HCT116 (cell line): Measurements from ENCODE around the gene METTL26. TPM values are rescaled to one million over a fixed set of nuclear protein-coding genes. Genes with fewer than 3 reads are reported as not detected.

ENCODE experiments used
- ATAC-seq: fragments of 200-7000 bp; cut with Tn5 transposase; 2 replicates; pipeline ENCODE4 v1.9.1; 2020; ENCODE audit warnings: mild to moderate bottlenecking, moderate library complexity
- BruUV-seq: library from RNA; stranded (reverse); fragments of 400-500 nt; replicated peaks from 2 replicates; lab custom pipeline; 2021; lab: Mats Ljungman, UMichigan
- CTCF ChIA-PET: fragments of 300-600 bp; sonication (Branson Sonifier 250); formaldehyde crosslinking; loops from one replicate; lab custom pipeline; 2021; ENCODE audit warnings: antibody characterized with exemption; lab: Charles Lee
- POLR2A ChIA-PET: fragments of 300-600, 350-600 bp; sonication (Branson Sonifier 250); formaldehyde crosslinking; loops from one replicate; lab custom pipeline; 2021; ENCODE audit warnings: antibody characterized with exemption; lab: Charles Lee
- RAD21 ChIA-PET, 2 experiments: fragments of 300-600 bp; sonication (Branson Sonifier 250); formaldehyde crosslinking; loops; one replicate each; lab custom pipeline; 2023; ENCODE audit warnings: low total read pairs in 2 of 2; ENCODE audit not compliant: uncharacterized antibody in 2 of 2, unreplicated experiment in 2 of 2, low non-redundant PET in 1 of 2; lab: Charles Lee
- DNase-seq: peaks from one replicate; pipeline ENCODE4 v3.0.0-alpha.2; 2010; ENCODE audit warnings: low read depth, low spot score
- H2AFZ ChIP-seq: fragments of 200-600 bp; shearing (Covaris generic), sonication (generic); 2 replicates; pipeline ENCODE4 v1.6.1; 2017; ENCODE audit warnings: low read depth, mixed run types, mixed read lengths, antibody characterized with exemption, low read length; ENCODE audit not compliant: poor library complexity, severe bottlenecking
- H3K27ac ChIP-seq: 2 replicates; pipeline ENCODE4 v1.5.1; 2012; ENCODE audit warnings: low read depth, low read length
- H3K27me3 ChIP-seq: fragments of 200-600 bp; sonication (generic); 2 replicates; pipeline ENCODE4 v1.6.1; 2016; ENCODE audit warnings: mixed run types, low read length, mixed read lengths; ENCODE audit not compliant: insufficient read depth
- H3K36me3 ChIP-seq, 2 experiments: fragments of 200-500 bp in 1 of 2; fragments of 200-600 bp in 1 of 2; sonication (Bioruptor generic) in 1 of 2; sonication (generic) in 1 of 2; 2 replicates each; pipeline versions ENCODE4 v1.5.1 to v1.6.1; 2014 to 2016; ENCODE audit warnings: low read length in 2 of 2, inconsistent platforms in 1 of 2, mixed read lengths in 1 of 2, mixed run types in 1 of 2; ENCODE audit not compliant: insufficient read depth in 2 of 2, control insufficient read depth in 1 of 2
- H3K4me1 ChIP-seq, 2 experiments: fragments of 200-600 bp in 1 of 2; sonication (generic) in 1 of 2; 2 replicates each; pipeline versions ENCODE4 v1.5.1 to v1.6.1; 2012 to 2017; ENCODE audit warnings: low read length in 2 of 2, inconsistent platforms in 1 of 2, mild to moderate bottlenecking in 1 of 2, mixed read lengths in 1 of 2, mixed run types in 1 of 2, moderate library complexity in 1 of 2; ENCODE audit not compliant: insufficient read depth in 2 of 2, control insufficient read depth in 1 of 2
- H3K4me2 ChIP-seq: fragments of 200-600 bp; sonication (generic); 2 replicates; pipeline ENCODE4 v1.6.1; 2017; ENCODE audit warnings: mixed run types, low read length, mixed read lengths
- H3K4me3 ChIP-seq, 2 experiments: fragments of 200-600 bp in 1 of 2; sonication (generic) in 1 of 2; replicated peaks in 1 of 2; 2 replicates each; pipeline ENCODE4 v1.5.1; 2011 to 2016; ENCODE audit warnings: low read length in 2 of 2, control low read depth in 1 of 2, low read depth in 1 of 2, mild to moderate bottlenecking in 1 of 2, mixed read lengths in 1 of 2, mixed run types in 1 of 2
- H3K79me2 ChIP-seq: fragments of 200-600 bp; sonication (generic); 2 replicates; pipeline ENCODE4 v1.6.1; 2017; ENCODE audit warnings: mild to moderate bottlenecking, mixed run types, low read length, moderate library complexity, mixed read lengths; ENCODE audit not compliant: insufficient read depth
- H3K9ac ChIP-seq: fragments of 200-600 bp; sonication (generic); 2 replicates; pipeline ENCODE4 v1.6.1; 2016; ENCODE audit warnings: low read length, mixed read lengths
- H3K9me2 ChIP-seq: fragments of 200-600 bp; sonication (generic), shearing (Covaris generic); 2 replicates; pipeline ENCODE4 v1.6.1; 2017; ENCODE audit warnings: mixed run types, mild to moderate bottlenecking, moderate library complexity; ENCODE audit not compliant: insufficient read depth
- H3K9me3 ChIP-seq, 2 experiments: fragments of 200-500 bp in 1 of 2; fragments of 200-600 bp in 1 of 2; sonication (Bioruptor generic) in 1 of 2; sonication (generic) in 1 of 2; 2 replicates each; pipeline ENCODE4 v1.6.1; 2014 to 2017; ENCODE audit warnings: low read length in 2 of 2, mixed read lengths in 2 of 2, inconsistent platforms in 1 of 2, low read depth in 1 of 2, mild to moderate bottlenecking in 1 of 2, mixed run types in 1 of 2, moderate library complexity in 1 of 2; ENCODE audit not compliant: control insufficient read depth in 1 of 2, insufficient read depth in 1 of 2
- H4K20me1 ChIP-seq: fragments of 200-600 bp; sonication (generic), shearing (Covaris generic); 2 replicates; pipeline ENCODE4 v1.6.1; 2017; ENCODE audit warnings: mixed run types, mild to moderate bottlenecking, moderate library complexity; ENCODE audit not compliant: insufficient read depth
- ELF1 ChIP-seq: IDR thresholded peaks from 2 replicates; pipeline ENCODE4 v1.6.1; 2012; ENCODE audit warnings: low read depth, borderline replicate concordance
- EZH2phosphoT487 ChIP-seq: fragments of 200-600 bp; IDR thresholded peaks from 2 replicates; pipeline ENCODE4 v1.6.1; 2018; ENCODE audit warnings: antibody characterized with exemption, borderline replicate concordance
- POLR2AphosphoS5 ChIP-seq: IDR thresholded peaks from 2 replicates; pipeline ENCODE4 v1.6.1; 2011; ENCODE audit warnings: mild to moderate bottlenecking, low read depth, low read length, moderate library complexity
- RAD21 ChIP-seq: IDR thresholded peaks from 2 replicates; pipeline ENCODE4 v1.6.1; 2012; ENCODE audit warnings: low read depth, mild to moderate bottlenecking
- TCF7L2 ChIP-seq: IDR thresholded peaks from 2 replicates; pipeline ENCODE4 v1.7.0; 2011; ENCODE audit warnings: borderline replicate concordance, inconsistent platforms; ENCODE audit not compliant: insufficient read depth, insufficient read length; ENCODE audit errors: extremely low read depth
- intact Hi-C: fragments of 100-400 bp; cut with micrococcal nuclease; formaldehyde crosslinking; loops from 2 replicates; pipeline ENCODE4 v1.10.0; 2022
- total RNA-seq: library from RNA; stranded (reverse); gene quantifications from one replicate; pipeline ENCODE4 v1.2.1, GENCODE V29; 2021; ENCODE audit not compliant: unreplicated experiment
- TF ChIP-seq, protein P1 (sequence below), 3 experiments: fragments of 200-600 bp in 1 of 3; sonication (generic) in 1 of 3; IDR thresholded peaks in 2 of 3; conservative IDR thresholded peaks in 1 of 3; 2 replicates each; pipeline ENCODE4 v1.5.1; 2012 to 2017; ENCODE audit warnings: low read depth in 2 of 3, low read length in 2 of 3, antibody characterized with exemption in 1 of 3, borderline replicate concordance in 1 of 3, control low read depth in 1 of 3, mild to moderate bottlenecking in 1 of 3, mixed read lengths in 1 of 3, mixed run types in 1 of 3, moderate library complexity in 1 of 3; ENCODE audit not compliant: insufficient read depth in 1 of 3
- TF ChIP-seq, protein P2 (sequence below): IDR thresholded peaks from 2 replicates; pipeline ENCODE4 v1.6.1; 2012; ENCODE audit warnings: low read depth

METTL26 gene
- total RNA-seq, 1 experiment from 2014 or later = 85.7 TPM

DNA sequence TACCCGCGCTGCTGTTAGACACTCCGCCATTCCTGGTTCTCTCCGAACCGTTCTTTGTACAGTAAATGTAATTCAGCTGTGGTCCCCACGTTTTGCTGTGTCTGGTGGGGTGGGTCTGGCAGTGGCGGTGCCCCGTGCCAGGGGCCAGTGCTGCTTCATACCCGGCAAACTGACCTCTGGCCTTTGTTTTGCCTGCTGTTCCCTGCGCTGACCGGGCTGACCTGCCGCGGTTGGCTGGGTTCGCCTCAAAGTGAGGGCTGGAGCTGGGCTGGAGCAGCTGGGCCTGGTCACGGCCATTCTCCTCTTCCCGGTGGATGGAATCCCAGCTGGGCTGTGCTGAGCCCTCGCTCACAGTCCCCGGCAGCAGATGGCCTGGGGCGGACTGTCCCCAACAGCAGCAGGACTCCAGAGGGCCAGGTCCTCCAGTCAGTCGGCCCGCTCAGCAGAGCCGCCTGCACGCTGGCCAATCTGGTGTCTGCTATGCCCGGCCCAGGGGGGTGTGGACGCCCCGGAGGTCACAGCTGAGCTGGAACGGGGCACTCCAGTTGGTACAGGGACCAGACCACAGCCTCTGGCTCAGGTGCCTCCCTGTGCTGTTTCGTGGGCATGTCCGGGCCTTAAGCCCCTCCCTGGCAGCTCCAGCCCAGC, 6.8 kb downstream of the METTL26 start (continued):
- TF ChIP-seq, protein P1, sequence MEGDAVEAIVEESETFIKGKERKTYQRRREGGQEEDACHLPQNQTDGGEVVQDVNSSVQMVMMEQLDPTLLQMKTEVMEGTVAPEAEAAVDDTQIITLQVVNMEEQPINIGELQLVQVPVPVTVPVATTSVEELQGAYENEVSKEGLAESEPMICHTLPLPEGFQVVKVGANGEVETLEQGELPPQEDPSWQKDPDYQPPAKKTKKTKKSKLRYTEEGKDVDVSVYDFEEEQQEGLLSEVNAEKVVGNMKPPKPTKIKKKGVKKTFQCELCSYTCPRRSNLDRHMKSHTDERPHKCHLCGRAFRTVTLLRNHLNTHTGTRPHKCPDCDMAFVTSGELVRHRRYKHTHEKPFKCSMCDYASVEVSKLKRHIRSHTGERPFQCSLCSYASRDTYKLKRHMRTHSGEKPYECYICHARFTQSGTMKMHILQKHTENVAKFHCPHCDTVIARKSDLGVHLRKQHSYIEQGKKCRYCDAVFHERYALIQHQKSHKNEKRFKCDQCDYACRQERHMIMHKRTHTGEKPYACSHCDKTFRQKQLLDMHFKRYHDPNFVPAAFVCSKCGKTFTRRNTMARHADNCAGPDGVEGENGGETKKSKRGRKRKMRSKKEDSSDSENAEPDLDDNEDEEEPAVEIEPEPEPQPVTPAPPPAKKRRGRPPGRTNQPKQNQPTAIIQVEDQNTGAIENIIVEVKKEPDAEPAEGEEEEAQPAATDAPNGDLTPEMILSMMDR (IDR thresholded peaks at IDR 0.05 in 2 of 3, conservative IDR thresholded peaks at IDR 0.05 in 1 of 3; ENCODE audit: borderline replicate concordance in 1 of 3, insufficient read depth in 1 of 3, low read depth in 2 of 3, low read length in 2 of 3) = no peak

DNA sequence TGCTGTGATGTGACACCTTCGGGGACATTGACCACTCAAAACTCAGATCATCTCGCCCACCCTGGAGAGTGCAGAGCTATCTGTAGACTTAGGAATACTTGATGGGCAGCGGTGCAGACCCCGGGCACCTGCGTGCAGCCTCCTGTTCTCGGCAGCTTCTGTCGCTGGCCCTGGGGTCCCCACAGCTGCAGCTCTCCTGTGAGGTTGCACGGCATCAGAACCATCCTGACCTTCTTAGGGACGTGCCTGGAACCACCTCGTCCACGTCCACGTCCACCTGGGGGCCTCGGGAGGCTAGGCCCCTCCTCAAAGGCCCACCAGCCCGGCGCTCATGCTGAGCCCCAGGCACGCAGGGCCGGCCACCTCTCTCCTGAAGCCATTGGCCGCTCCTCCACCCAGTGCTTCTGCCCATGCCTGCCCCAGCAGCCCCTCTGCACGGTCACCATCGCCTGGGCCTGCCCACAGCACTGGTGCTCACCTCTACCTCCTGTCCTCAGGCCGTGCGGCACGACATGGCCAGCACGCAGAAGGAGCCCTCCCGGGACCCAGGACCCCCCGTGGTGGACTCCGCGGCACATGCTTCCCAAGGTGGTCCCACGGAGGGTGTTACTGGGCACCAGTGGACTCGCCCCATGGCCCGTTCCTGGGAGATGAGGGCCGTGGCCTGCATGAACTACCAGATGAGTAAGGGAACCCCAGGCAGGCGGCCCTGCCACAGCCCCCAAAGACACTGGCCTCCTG, 7.6 kb downstream of the METTL26 start:
- ChIA-PET CTCF (no interaction called here), POLR2A (no interaction called here), RAD21 (interaction anchor here in 1 of 2 experiments (0.9 kb wide), 1 partner anchor 40 kb away, joined by 3 read pairs; no protein-coding TSS in a partner anchor)

More for the DNA sequence above, 7.6 kb downstream of the METTL26 start:
- H3K36me3 ChIP-seq = no peaks in the 10 kb centered on the region
- BruUV-seq = no TSS peak
- H3K27ac ChIP-seq = peak overlapping the region; percentile 83; the same call in 1 of the 2 replicates
- H3K9me2 ChIP-seq = no peaks in the 10 kb centered on the region
- no peak for ATAC-seq
- H3K27me3 ChIP-seq = no peaks in the 10 kb centered on the region
- H3K4me1 ChIP-seq = peaks cover 29 to 44% of the 10 kb centered on the region in 2 experiments
- TF ChIP-seq POLR2AphosphoS5 (0 out of 2 replicates have a peak, but pooled peaks have one; percentile 11), EZH2phosphoT487 (no peak), ELF1 (no peak), RAD21 (no peak), TCF7L2 (no peak)
- TF ChIP-seq, protein P2, sequence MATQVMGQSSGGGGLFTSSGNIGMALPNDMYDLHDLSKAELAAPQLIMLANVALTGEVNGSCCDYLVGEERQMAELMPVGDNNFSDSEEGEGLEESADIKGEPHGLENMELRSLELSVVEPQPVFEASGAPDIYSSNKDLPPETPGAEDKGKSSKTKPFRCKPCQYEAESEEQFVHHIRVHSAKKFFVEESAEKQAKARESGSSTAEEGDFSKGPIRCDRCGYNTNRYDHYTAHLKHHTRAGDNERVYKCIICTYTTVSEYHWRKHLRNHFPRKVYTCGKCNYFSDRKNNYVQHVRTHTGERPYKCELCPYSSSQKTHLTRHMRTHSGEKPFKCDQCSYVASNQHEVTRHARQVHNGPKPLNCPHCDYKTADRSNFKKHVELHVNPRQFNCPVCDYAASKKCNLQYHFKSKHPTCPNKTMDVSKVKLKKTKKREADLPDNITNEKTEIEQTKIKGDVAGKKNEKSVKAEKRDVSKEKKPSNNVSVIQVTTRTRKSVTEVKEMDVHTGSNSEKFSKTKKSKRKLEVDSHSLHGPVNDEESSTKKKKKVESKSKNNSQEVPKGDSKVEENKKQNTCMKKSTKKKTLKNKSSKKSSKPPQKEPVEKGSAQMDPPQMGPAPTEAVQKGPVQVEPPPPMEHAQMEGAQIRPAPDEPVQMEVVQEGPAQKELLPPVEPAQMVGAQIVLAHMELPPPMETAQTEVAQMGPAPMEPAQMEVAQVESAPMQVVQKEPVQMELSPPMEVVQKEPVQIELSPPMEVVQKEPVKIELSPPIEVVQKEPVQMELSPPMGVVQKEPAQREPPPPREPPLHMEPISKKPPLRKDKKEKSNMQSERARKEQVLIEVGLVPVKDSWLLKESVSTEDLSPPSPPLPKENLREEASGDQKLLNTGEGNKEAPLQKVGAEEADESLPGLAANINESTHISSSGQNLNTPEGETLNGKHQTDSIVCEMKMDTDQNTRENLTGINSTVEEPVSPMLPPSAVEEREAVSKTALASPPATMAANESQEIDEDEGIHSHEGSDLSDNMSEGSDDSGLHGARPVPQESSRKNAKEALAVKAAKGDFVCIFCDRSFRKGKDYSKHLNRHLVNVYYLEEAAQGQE = no peak
- TF ChIP-seq, all 23 proteins: peak for 1
- DNase-seq = no peak
- Histone ChIP-seq H3K9me3 (no peaks in the 10 kb centered on the region), H2AFZ (no peak overlapping the region), H4K20me1 (no peaks in the 10 kb centered on the region), H3K9ac (no peak overlapping the region), H3K79me2 (no peaks in the 10 kb centered on the region), H3K4me2 (no peak overlapping the region), H3K4me3 (no peak overlapping the region)
- intact Hi-C loops = loop anchor here (5.0 kb wide), 1 partner anchor 36 kb away; the partner anchor contains the start of gene RAB40C
